Measurements from ENCODE around the gene CREB5.
"Not testable (repeated sequence)": the region's sequence is repeated elsewhere in the genome, so short reads cannot be mapped to it uniquely, and the experiment has no call there.

CREB5 gene

GRCh38 chr7:28776463-28777157 lies 364.3 kb downstream of the CREB5 start:
- no peak for DNase-seq (ENCODE audit: low read depth, low spot score)

- DNase-seq (ENCODE audit: low read depth, low spot score), result no peak
Measured at GRCh38 chr7:28778786-28779185, 366.5 kb downstream of the CREB5 start.

GRCh38 chr7:28779954-28780353 lies 367.6 kb downstream of the CREB5 start:
- DNase-seq (ENCODE audit: low read depth, low spot score), result no peak

GRCh38 chr7:28782362-28782761 lies 370.0 kb downstream of the CREB5 start:
- DNase-seq (ENCODE audit: low read depth, low spot score), result no peak

- no peak for DNase-seq (ENCODE audit: low read depth, low spot score)
Measured at GRCh38 chr7:28784171-28784902, 372.0 kb downstream of the CREB5 start.

GRCh38 chr7:28785041-28785995 lies 373.0 kb downstream of the CREB5 start:
- no peak for DNase-seq (ENCODE audit: low read depth, low spot score)

GRCh38 chr7:28786156-28786555 lies 373.8 kb downstream of the CREB5 start:
- DNase-seq (ENCODE audit: low read depth, low spot score), result not testable (repeated sequence)

- DNase-seq (ENCODE audit: low read depth, low spot score), result no peak
Measured at GRCh38 chr7:28787106-28787505, 374.8 kb downstream of the CREB5 start.

GRCh38 chr7:28790467-28790866 lies 378.1 kb downstream of the CREB5 start:
- no peak for DNase-seq (ENCODE audit: low read depth, low spot score)

- no peak for DNase-seq (ENCODE audit: low read depth, low spot score)
Measured at GRCh38 chr7:28792858-28793257, 380.5 kb downstream of the CREB5 start.

GRCh38 chr7:28793381-28794085 lies 381.2 kb downstream of the CREB5 start:
- DNase-seq (ENCODE audit: low read depth, low spot score), result no peak

GRCh38 chr7:28798274-28798673 lies 386.0 kb downstream of the CREB5 start:
- DNase-seq (ENCODE audit: low read depth, low spot score), result no peak

GRCh38 chr7:28799619-28800018 lies 387.3 kb downstream of the CREB5 start:
- DNase-seq (ENCODE audit: low read depth, low spot score), result no peak

GRCh38 chr7:28800150-28800549 lies 387.8 kb downstream of the CREB5 start:
- DNase-seq (ENCODE audit: low read depth, low spot score), result no peak

GRCh38 chr7:28802450-28802849 lies 390.1 kb downstream of the CREB5 start:
- no peak for DNase-seq (ENCODE audit: low read depth, low spot score)

GRCh38 chr7:28804157-28804556 lies 391.8 kb downstream of the CREB5 start:
- no peak for DNase-seq (ENCODE audit: low read depth, low spot score)

- no peak for DNase-seq (ENCODE audit: low read depth, low spot score)
Measured at GRCh38 chr7:28804990-28805389, 392.7 kb downstream of the CREB5 start.

- DNase-seq (ENCODE audit: low read depth, low spot score), result no peak
Measured at GRCh38 chr7:28806841-28807240, 394.5 kb downstream of the CREB5 start.

GRCh38 chr7:28807396-28807994 lies 395.2 kb downstream of the CREB5 start:
- no peak for DNase-seq (ENCODE audit: low read depth, low spot score)

- no peak for DNase-seq (ENCODE audit: low read depth, low spot score)
Measured at GRCh38 chr7:28808796-28809533, 396.6 kb downstream of the CREB5 start.
